Gastroesophageal sphincter (tissue), 4 donors: Measurements from ENCODE around the gene MDM1. TPM values are rescaled to one million over a fixed set of nuclear protein-coding genes. Genes with fewer than 3 reads are reported as not detected.

Experiments
- ATAC-seq: fragments of 150-250 bp; one replicate; pipeline ENCODE4 v1.9.1; 2016; ENCODE audit warnings: mild to moderate bottlenecking, moderate library complexity
- H3K27ac ChIP-seq, 4 donors: fragments of 200-600 bp; sonication (generic) in 3 of 4; 1 replicate in 3 of 4; 2 replicates in 1 of 4; pipeline ENCODE4 v1.5.1; 2016 to 2019
- H3K27me3 ChIP-seq: fragments of 200-600 bp; sonication (generic); one replicate; pipeline ENCODE4 v1.5.1; 2019
- H3K36me3 ChIP-seq, 2 donors: fragments of 200-600 bp; sonication (generic); one replicate each; pipeline ENCODE4 v1.5.1; 2019; ENCODE audit warnings: control low read depth in 1 of 2
- H3K4me1 ChIP-seq, 3 donors: fragments of 200-600 bp; sonication (generic); 1 replicate in 2 of 3; 2 replicates in 1 of 3; pipeline ENCODE4 v1.5.1; 2016 to 2019; ENCODE audit warnings: control low read depth in 2 of 3
- H3K4me3 ChIP-seq, 2 donors: fragments of 200-600 bp; sonication (generic); one replicate each; pipeline ENCODE4 v1.5.1; 2019; ENCODE audit warnings: mild to moderate bottlenecking in 1 of 2, moderate library complexity in 1 of 2
- H3K9me3 ChIP-seq, 3 donors: fragments of 200-600 bp; sonication (generic); one replicate each; pipeline ENCODE4 v1.5.1; 2017 to 2019; ENCODE audit warnings: control low read depth in 2 of 3
- CTCF ChIP-seq, 4 experiments: fragments of 200-600 bp in 2 of 4; fragments of 450-650 bp in 2 of 4; sonication (generic) in 1 of 4; IDR thresholded peaks; one replicate each; pipeline ENCODE4 v1.5.1; 2017 to 2019; ENCODE audit warnings: antibody characterized with exemption in 4 of 4, mild to moderate bottlenecking in 2 of 4, moderate library complexity in 2 of 4
- EP300 ChIP-seq: sonication (generic); formaldehyde crosslinking; IDR thresholded peaks from one replicate; pipeline ENCODE4 v1.6.1; 2017; ENCODE audit warnings: antibody characterized with exemption, mild to moderate bottlenecking
- POLR2A ChIP-seq, 2 donors: fragments of 450-650 bp; IDR thresholded peaks; one replicate each; pipeline ENCODE4 v1.6.1; 2017; ENCODE audit warnings: antibody characterized with exemption in 2 of 2, mild to moderate bottlenecking in 2 of 2, moderate library complexity in 1 of 2
- POLR2AphosphoS5 ChIP-seq: sonication (generic); formaldehyde crosslinking; IDR thresholded peaks from one replicate; pipeline ENCODE4 v1.6.1; 2017; ENCODE audit warnings: antibody characterized with exemption
- WGBS, 2 donors: methylation state at CpG; one replicate each; pipeline ENCODE4 v1.1.5; 2018; ENCODE audit warnings: low coverage in 1 of 2; 5-methylcytosine and 5-hydroxymethylcytosine counted together
- total RNA-seq, 4 donors: library from RNA; depleted of rRNA; stranded (reverse); fragments of >200 nt; gene quantifications; one replicate each; pipeline ENCODE4 v1.1.0, GENCODE V29; 2016

MDM1 gene
- total RNA-seq, 4 donors from 2014 or later = 13.5 to 38.8 (median 23.1) TPM

- no peaks in the 10 kb centered on the region for H3K27me3 ChIP-seq
- WGBS, 2 donors = 91 to 97% methylated on average over 4 of the region's 4 CpGs
- H3K9me3 ChIP-seq = no peaks in the 10 kb centered on the region
- TF ChIP-seq CTCF (IDR thresholded peaks at IDR 0.05) = no peak
- no peak for TF ChIP-seq POLR2AphosphoS5
- ATAC-seq = no peak
- H3K27ac ChIP-seq = no peak overlapping the region
- H3K36me3 ChIP-seq = no peaks in the 10 kb centered on the region
- H3K4me1 ChIP-seq = peaks cover 0 to 27% (median 4%) of the 10 kb centered on the region in 3 donors
- no peak overlapping the region for H3K4me3 ChIP-seq
Measured at GRCh38 chr12:68291396-68292036, 40.6 kb downstream of the MDM1 start.

- Histone ChIP-seq H3K36me3 (no peaks in the 10 kb centered on the region), H3K27ac (no peak overlapping the region), H3K9me3 (no peaks in the 10 kb centered on the region), H3K27me3 (no peaks in the 10 kb centered on the region), H3K4me3 (no peak overlapping the region), H3K4me1 (peaks cover 0 to 20% (median 4%) of the 10 kb centered on the region in 3 donors)
- ATAC-seq = no peak
- TF ChIP-seq POLR2A (IDR thresholded peaks at IDR 0.05) (no peak), CTCF (IDR thresholded peaks at IDR 0.05) (no peak), EP300 (no peak), POLR2AphosphoS5 (no peak)
- WGBS, 2 donors = 86 to 87% methylated on average over 6 of the region's 6 CpGs
Measured at GRCh38 chr12:68290126-68290525, 42.0 kb downstream of the MDM1 start.

GRCh38 chr12:68287106-68287505 lies 45.1 kb downstream of the MDM1 start:
- ATAC-seq = no peak
- TF ChIP-seq POLR2A (IDR thresholded peaks at IDR 0.05) (no peak), CTCF (IDR thresholded peaks at IDR 0.05) (no peak), EP300 (no peak), POLR2AphosphoS5 (no peak)
- Histone ChIP-seq H3K27me3 (no peaks in the 10 kb centered on the region), H3K4me1 (no peaks in the 10 kb centered on the region), H3K9me3 (no peaks in the 10 kb centered on the region), H3K4me3 (no peak overlapping the region), H3K27ac (no peak overlapping the region), H3K36me3 (no peaks in the 10 kb centered on the region)
- 66 to 73% methylated on average over 5 of the region's 5 CpGs for WGBS, 2 donors

- H3K27ac ChIP-seq = no peak overlapping the region
- H3K4me1 ChIP-seq = no peaks in the 10 kb centered on the region
- WGBS, 2 donors = 72 to 80% methylated on average over 1 to 4 of the region's 4 CpGs
- H3K9me3 ChIP-seq = no peaks in the 10 kb centered on the region
- H3K36me3 ChIP-seq = no peaks in the 10 kb centered on the region
- no peak for TF ChIP-seq EP300
- TF ChIP-seq CTCF (IDR thresholded peaks at IDR 0.05) = no peak
- TF ChIP-seq POLR2A (IDR thresholded peaks at IDR 0.05) = no peak
- no peak for TF ChIP-seq POLR2AphosphoS5
- no peak for ATAC-seq
- no peak overlapping the region for H3K4me3 ChIP-seq
- H3K27me3 ChIP-seq = no peaks in the 10 kb centered on the region
Measured at GRCh38 chr12:68286396-68286795, 45.8 kb downstream of the MDM1 start.

- no peaks in the 10 kb centered on the region for H3K27me3 ChIP-seq
- no peak overlapping the region for H3K4me3 ChIP-seq
- WGBS, 2 donors = 59 to 71% methylated on average over 3 of the region's 3 CpGs
- TF ChIP-seq POLR2A (IDR thresholded peaks at IDR 0.05) (no peak), CTCF (IDR thresholded peaks at IDR 0.05) (no peak), EP300 (no peak), POLR2AphosphoS5 (no peak)
- H3K27ac ChIP-seq = no peak overlapping the region
- ATAC-seq = no peak
- no peaks in the 10 kb centered on the region for H3K9me3 ChIP-seq
- H3K36me3 ChIP-seq = no peaks in the 10 kb centered on the region
- H3K4me1 ChIP-seq = no peaks in the 10 kb centered on the region
Measured at GRCh38 chr12:68285541-68285940, 46.6 kb downstream of the MDM1 start.
